Activated CD8-positive, alpha-beta memory T cell treated with anti-CD3 and anti-CD28 coated beads, Interleukin-2, amount 10 ng/mL, durations not matched to agents 7 days and 5 days (primary cell): Measurements from ENCODE around the gene RNF144B. TPM values are rescaled to one million over a fixed set of nuclear protein-coding genes. Genes with fewer than 3 reads are reported as not detected.
"Not testable (repeated sequence)": the region's sequence is repeated elsewhere in the genome, so short reads cannot be mapped to it uniquely, and the experiment has no call there.

ENCODE experiments used
- ATAC-seq: fragments of 150-1000 bp; cut with Tn5 transposase; one replicate; pipeline ENCODE4 v1.10.0; 2021; ENCODE audit warnings: moderate library complexity
- CTCF ChIA-PET: fragments of 350-600 bp; sonication (Branson Sonifier 250); formaldehyde crosslinking; loops from one replicate; lab custom pipeline; 2021; ENCODE audit warnings: antibody characterized with exemption; lab: Charles Lee
- DNase-seq: peaks from one replicate; pipeline ENCODE4 v3.0.0-alpha.2; 2020
- H3K27ac Mint-ChIP-seq: one replicate; pipeline ENCODE4 v1.8.0; 2021; ENCODE audit warnings: mild to moderate bottlenecking, mixed read lengths
- H3K27me3 Mint-ChIP-seq: one replicate; pipeline ENCODE4 v1.8.0; 2021; ENCODE audit warnings: mixed read lengths
- H3K36me3 Mint-ChIP-seq: one replicate; pipeline ENCODE4 v1.8.0; 2021; ENCODE audit warnings: mild to moderate bottlenecking, mixed read lengths
- H3K4me1 Mint-ChIP-seq: one replicate; pipeline ENCODE4 v1.8.0; 2021; ENCODE audit warnings: mixed read lengths
- H3K4me3 Mint-ChIP-seq: one replicate; pipeline ENCODE4 v1.8.0; 2021; ENCODE audit warnings: mild to moderate bottlenecking, moderate library complexity, mixed read lengths
- H3K9me3 Mint-ChIP-seq: one replicate; pipeline ENCODE4 v1.8.0; 2022; ENCODE audit warnings: low read depth, mixed read lengths
- total RNA-seq, 2 experiments: library from RNA; stranded (reverse); gene quantifications; one replicate each; pipeline ENCODE4 v1.2.3, GENCODE V29; 2021

The RNF144B gene
- total RNA-seq, 2 experiments from 2014 or later, result 0.23 to 1.6 TPM

DNA sequence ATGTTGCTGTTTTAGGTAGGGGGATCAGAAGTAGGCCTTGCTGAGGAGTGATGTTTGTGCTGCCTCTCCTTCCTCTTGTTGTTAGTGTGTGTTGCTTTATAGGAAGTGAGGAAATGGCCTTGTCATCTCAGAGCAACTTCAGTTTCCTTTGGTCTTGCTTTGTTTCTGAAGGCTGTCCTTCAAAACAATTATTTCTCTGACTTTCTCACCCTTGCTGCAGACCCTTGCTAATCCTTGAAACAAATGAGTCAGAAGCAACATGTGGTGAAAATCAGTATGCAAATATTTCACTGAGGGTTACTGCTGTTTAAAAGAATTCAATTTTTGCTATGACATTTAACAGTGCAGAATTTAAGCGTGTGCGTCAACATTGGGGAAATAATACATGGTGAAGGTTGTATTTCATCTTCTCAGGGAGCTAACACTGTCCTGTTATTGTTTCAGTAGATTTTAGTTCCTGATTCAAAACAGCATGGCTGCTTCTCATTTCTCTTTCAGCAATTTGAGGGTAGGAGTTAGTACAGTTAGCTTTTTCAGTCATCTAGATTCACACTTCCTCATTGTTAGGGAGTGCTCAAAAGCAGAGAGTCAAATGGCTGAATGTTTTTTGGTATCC is 13.8 kb downstream of the RNF144B start:
- no peaks in the 10 kb centered on the region for H3K9me3 Mint-ChIP-seq
- ATAC-seq (peak; percentile 20), DNase-seq (no peak)
- H3K36me3 Mint-ChIP-seq, result peaks cover 9% of the 10 kb centered on the region
- no peaks in the 10 kb centered on the region for H3K27me3 Mint-ChIP-seq
- peak overlapping the region; percentile 8 for H3K27ac Mint-ChIP-seq
- no peak overlapping the region for H3K4me3 Mint-ChIP-seq
- H3K4me1 Mint-ChIP-seq, result peaks cover 11% of the 10 kb centered on the region
- CTCF ChIA-PET, result no interaction called here

DNA sequence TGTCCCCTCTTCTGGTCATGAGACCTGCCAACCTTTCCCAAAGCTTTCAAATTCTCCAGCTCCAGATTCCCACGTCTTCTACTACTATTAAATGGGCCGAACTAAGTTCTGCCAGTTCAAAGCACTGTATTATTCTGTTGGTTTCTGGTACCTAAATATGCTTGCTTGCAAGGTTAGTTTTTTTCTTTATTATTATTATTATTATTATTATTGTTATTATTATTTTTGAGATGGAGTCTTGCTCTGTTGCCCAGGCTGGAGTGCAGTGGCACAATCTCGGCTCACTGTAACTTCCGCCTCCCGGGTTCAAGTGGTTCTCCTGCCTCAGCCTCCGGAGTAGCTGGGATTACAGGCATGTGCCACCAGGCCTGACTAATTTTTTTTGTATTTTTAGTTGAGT is 17.8 kb downstream of the RNF144B start:
- not testable (repeated sequence) for H3K36me3 Mint-ChIP-seq, H3K27me3 Mint-ChIP-seq, H3K4me3 Mint-ChIP-seq, H3K9me3 Mint-ChIP-seq, DNase-seq, ATAC-seq, H3K27ac Mint-ChIP-seq
- peaks cover 11% of the 10 kb centered on the region for H3K4me1 Mint-ChIP-seq
- CTCF ChIA-PET, result interaction anchor here (1.0 kb wide), 1 partner anchor 26 kb away, joined by 3 read pairs; no protein-coding TSS in a partner anchor

DNA sequence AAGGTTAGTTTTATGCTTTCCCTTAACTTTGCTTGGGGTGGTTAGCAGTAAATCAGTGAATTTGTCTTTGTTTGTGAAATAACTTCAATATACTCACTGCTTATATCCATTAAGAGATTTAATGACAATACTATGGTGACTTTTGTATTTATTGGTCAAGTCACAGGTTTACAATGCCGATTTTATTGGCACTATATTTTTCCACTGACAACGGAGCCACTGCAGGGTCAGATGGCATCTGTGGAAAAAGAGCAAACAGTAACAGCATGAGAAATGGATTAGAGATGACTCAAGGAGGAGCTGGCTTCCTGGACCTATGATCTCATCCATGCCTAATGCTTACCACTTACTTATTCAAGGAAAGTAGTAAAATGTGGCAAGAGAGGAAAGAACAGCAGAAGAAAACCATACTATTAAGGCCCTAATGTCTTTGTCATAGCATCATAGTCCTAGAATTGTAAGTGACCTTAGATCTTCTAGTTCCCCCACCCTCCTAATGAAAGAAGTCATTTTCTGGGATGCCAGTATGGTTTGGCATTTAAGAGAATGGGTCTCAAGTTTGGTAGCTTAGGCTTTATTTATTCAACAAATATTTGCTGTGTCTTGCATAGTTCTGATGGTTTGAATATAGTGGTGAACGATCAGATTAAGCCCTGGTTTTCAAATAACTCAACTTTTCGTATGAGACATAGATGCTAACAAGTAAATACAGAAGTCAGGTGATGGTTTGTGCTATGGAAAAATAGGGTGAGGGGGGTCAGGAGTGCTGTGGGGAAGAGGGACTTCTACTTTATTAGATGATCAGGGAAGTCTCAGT is 18.5 kb downstream of the RNF144B start:
- no peak for DNase-seq
- CTCF ChIA-PET, result interaction anchor here (1.0 kb wide), 1 partner anchor 27 kb away, joined by 3 read pairs; no protein-coding TSS in a partner anchor
- ATAC-seq, result no peak

DNA sequence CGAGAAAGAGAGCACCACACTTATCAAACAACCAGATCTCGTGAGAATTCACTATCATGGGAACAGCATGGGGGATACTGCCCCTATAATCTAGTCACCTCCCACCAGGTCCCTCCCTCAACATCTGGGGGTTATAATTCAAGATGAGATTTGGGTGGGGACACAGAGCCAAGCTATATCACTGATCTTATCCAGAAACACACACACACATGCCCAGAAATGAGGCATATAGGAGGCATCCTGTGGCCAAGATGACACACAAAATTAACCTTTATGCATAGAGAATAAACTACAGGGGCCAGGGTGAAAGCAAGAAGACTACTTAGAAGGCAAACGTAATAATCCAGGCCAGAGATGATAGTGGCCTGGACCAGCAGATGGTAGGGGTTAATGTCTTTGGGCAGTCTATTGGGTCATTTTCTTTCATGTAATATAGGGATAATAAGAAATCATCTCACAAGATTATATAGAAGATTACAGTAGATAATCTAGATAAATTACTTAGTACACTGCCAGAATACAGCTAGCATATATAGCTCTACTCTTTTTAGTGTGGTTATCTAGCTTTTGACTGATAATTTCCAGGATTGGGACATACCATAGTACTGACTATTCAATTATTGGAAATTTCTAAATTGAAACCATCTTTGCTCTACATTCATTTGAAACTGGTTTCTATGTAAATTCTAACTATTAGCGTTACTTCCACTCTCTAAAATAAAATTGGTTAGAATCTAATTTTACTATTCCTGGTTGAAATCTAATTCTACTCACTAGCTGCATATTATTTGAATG is 20.0 kb downstream of the RNF144B start:
- no peaks in the 10 kb centered on the region for H3K27me3 Mint-ChIP-seq
- H3K27ac Mint-ChIP-seq, result no peak overlapping the region
- H3K4me1 Mint-ChIP-seq, result no peaks in the 10 kb centered on the region
- H3K36me3 Mint-ChIP-seq, result no peaks in the 10 kb centered on the region
- H3K9me3 Mint-ChIP-seq, result no peaks in the 10 kb centered on the region
- no peak overlapping the region for H3K4me3 Mint-ChIP-seq
- ATAC-seq (no peak), DNase-seq (no peak)
- CTCF ChIA-PET, result no interaction called here

More for the DNA sequence above, 18.5 kb downstream of the RNF144B start:
- Mint-ChIP-seq H3K36me3 (peaks cover 6% of the 10 kb centered on the region), H3K4me1 (peaks cover 7% of the 10 kb centered on the region), H3K4me3 (no peak overlapping the region), H3K27me3 (no peaks in the 10 kb centered on the region), H3K9me3 (no peaks in the 10 kb centered on the region), H3K27ac (no peak overlapping the region)

DNA sequence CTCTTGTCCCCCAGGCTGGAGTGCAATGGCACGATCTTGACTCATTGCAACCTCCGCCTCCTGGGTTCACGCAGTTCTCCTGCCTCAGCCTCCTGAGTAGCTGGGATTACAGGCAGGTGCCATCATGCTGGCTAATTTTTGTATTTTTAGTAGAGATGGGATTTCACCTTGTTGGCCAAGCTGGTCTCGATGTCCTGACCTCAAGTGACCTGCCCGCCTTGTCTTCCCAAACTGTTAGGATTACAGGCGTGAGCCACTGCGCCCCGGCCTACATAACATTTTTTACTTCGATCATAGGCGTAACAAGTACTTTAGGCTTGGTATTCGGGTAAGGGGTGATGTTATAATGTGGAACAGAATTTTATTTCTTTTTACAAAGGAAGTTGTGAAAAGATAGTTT is 22.5 kb downstream of the RNF144B start:
- CTCF ChIA-PET, H3K9me3 Mint-ChIP-seq, H3K4me1 Mint-ChIP-seq, DNase-seq, H3K4me3 Mint-ChIP-seq, H3K27me3 Mint-ChIP-seq, ATAC-seq, H3K36me3 Mint-ChIP-seq, H3K27ac Mint-ChIP-seq: not testable (repeated sequence)

- no peaks in the 10 kb centered on the region for H3K9me3 Mint-ChIP-seq
- ATAC-seq (no peak), DNase-seq (no peak)
- H3K27me3 Mint-ChIP-seq, result no peaks in the 10 kb centered on the region
- H3K4me3 Mint-ChIP-seq, result no peak overlapping the region
- CTCF ChIA-PET, result no interaction called here
- no peak overlapping the region for H3K27ac Mint-ChIP-seq
- no peaks in the 10 kb centered on the region for H3K4me1 Mint-ChIP-seq
- H3K36me3 Mint-ChIP-seq, result no peaks in the 10 kb centered on the region
Observed at GRCh38 chr6:18410412-18410811, 23.3 kb downstream of the RNF144B start.

DNA sequence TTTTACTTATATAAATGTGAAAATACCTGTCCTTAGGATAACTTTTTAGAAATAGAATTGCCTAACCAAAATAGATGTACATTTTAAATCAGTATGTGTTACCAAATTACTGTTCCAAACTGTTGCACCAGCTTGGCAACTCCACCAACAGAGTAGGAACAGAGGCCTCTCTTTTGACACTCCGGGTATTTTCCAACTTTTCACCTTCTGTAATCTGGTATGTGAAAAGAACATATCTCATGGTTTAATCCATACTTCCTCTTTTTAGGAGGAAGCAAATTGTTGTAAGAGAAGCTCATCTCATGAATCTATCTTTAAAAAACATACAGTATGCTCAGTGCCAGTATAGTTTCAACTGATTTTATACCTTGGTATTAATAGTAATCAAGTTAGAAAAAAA is 24.9 kb downstream of the RNF144B start:
- no peaks in the 10 kb centered on the region for H3K4me1 Mint-ChIP-seq
- CTCF ChIA-PET, result no interaction called here
- H3K4me3 Mint-ChIP-seq, result no peak overlapping the region
- no peak overlapping the region for H3K27ac Mint-ChIP-seq
- no peaks in the 10 kb centered on the region for H3K36me3 Mint-ChIP-seq
- ATAC-seq (no peak), DNase-seq (no peak)
- no peaks in the 10 kb centered on the region for H3K27me3 Mint-ChIP-seq
- no peaks in the 10 kb centered on the region for H3K9me3 Mint-ChIP-seq

DNA sequence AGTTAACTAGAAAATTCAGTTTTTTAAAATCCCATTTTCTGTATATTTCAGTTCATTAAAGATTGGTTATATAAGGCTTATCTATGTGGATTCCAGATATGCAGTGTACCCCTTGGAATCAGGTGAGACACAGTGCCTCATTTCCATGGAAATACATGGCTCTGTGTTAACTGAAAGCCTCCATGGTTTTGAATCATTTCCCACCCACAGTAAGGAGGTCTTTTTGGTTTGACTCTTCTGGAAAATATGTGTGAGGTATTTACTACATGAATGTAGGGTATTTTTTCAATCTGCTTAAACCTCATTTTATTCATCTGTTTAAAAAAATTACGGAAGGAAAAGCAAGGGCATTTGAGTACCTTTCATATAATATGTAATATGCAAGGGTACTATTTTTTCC is 25.5 kb downstream of the RNF144B start:
- ATAC-seq (no peak), DNase-seq (no peak)
- H3K27me3 Mint-ChIP-seq, result no peaks in the 10 kb centered on the region
- no peak overlapping the region for H3K27ac Mint-ChIP-seq
- H3K9me3 Mint-ChIP-seq, result no peaks in the 10 kb centered on the region
- H3K4me3 Mint-ChIP-seq, result no peak overlapping the region
- CTCF ChIA-PET, result no interaction called here
- no peaks in the 10 kb centered on the region for H3K36me3 Mint-ChIP-seq
- no peaks in the 10 kb centered on the region for H3K4me1 Mint-ChIP-seq

DNA sequence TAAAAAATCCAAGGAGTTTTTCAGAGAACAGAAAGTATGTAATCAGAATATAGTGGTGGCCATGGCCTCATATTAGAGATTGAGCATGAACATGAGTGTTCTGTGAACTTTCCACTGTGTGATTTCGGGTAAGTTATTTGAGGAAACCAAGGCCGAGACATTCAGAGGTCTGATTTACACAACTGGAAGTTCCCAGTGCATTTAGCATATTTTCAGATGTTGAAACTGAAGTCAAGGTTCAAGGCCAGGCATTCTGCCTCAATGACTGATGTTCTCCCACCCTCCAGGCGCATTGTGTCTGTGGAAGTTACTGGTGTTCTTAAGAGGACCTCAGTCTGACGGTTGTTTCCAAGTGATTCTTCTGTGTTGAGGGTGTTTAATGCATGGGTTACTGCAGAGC is 26.2 kb downstream of the RNF144B start:
- no peaks in the 10 kb centered on the region for H3K4me1 Mint-ChIP-seq
- H3K27me3 Mint-ChIP-seq, result no peaks in the 10 kb centered on the region
- no peak overlapping the region for H3K27ac Mint-ChIP-seq
- CTCF ChIA-PET, result no interaction called here
- H3K9me3 Mint-ChIP-seq, result no peaks in the 10 kb centered on the region
- H3K4me3 Mint-ChIP-seq, result no peak overlapping the region
- no peak for DNase-seq
- no peak for ATAC-seq
- no peaks in the 10 kb centered on the region for H3K36me3 Mint-ChIP-seq

DNA sequence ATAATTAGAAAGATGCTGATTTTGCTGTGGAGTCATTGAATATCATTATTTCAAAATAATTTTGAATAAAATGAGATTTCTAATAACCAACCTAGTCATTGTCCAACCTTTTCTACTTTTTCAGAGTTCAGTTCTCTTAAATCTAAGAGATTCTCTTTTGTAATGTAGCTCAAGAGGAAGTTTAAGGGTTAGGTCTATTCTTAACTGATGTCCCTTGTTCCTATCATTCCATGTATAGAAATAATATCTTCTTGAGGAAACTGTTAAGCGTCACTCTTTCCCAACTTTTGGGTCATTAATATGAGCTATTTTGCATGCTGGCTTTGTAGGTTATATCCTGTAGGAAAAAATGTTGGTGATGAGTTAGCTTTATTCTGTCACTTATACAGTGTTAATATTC is 27.0 kb downstream of the RNF144B start:
- CTCF ChIA-PET, result no interaction called here
- no peak overlapping the region for H3K4me3 Mint-ChIP-seq
- no peak overlapping the region for H3K27ac Mint-ChIP-seq
- no peaks in the 10 kb centered on the region for H3K27me3 Mint-ChIP-seq
- DNase-seq (no peak), ATAC-seq (no peak)
- no peaks in the 10 kb centered on the region for H3K4me1 Mint-ChIP-seq
- H3K36me3 Mint-ChIP-seq, result no peaks in the 10 kb centered on the region
- no peaks in the 10 kb centered on the region for H3K9me3 Mint-ChIP-seq

DNA sequence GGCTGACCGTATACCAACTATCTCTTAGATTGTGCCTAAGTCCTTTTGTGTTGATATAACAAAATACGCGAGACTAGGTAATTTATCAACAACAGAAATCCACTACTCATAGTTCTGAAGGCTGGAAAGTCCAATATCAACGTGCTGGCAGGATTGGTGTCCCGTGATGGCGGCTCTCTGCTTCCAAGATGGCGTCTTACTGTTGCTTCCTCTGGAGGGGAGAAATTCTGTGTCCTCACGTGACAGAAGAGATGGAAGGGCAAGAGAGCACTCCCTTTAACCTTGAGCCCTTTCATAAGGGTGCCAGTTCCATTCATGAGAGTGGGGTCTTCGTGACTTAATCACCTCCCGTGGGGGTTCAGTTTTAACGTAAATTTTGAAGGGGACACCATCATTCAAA is 28.1 kb downstream of the RNF144B start:
- Mint-ChIP-seq H3K9me3 (no peaks in the 10 kb centered on the region), H3K27me3 (no peaks in the 10 kb centered on the region), H3K4me1 (no peaks in the 10 kb centered on the region), H3K4me3 (no peak overlapping the region), H3K27ac (no peak overlapping the region), H3K36me3 (no peaks in the 10 kb centered on the region)
- DNase-seq (no peak), ATAC-seq (no peak)
- CTCF ChIA-PET, result no interaction called here

DNA sequence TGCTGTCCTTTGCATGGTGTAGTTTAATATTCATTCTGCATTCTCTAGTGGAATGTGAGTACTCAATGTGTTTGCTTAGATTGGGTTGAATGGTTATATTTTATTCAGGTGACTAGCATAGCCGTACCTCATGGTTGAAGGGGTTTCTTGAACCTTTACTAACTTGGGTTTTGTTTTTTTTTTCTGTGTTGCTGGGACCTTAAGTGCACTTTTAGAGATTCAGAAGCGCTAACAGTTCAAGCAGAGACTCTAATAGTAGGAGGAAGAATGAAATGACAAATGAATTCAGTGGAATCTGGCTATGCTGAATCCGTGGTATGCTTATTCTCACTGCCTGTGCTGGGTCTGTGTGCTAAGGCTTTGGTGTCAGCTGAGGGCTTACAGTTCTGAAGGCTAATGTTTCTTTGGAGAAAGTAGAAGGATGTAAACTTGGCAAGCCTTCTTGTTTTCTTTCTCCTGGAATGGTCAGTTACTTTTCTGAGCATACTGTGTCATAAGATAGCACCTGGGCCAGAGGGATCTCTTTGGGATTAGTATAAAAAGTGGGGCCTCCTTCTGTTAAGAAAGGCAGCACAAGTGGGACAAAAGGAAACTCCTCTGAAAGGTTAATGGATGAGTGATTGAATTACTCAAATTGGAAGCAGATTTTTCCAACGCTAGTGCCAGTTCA is 28.7 kb downstream of the RNF144B start:
- CTCF ChIA-PET, result no interaction called here
- no peak overlapping the region for H3K4me3 Mint-ChIP-seq
- H3K4me1 Mint-ChIP-seq, result no peaks in the 10 kb centered on the region
- no peak for ATAC-seq
- H3K27ac Mint-ChIP-seq, result no peak overlapping the region
- DNase-seq, result no peak
- no peaks in the 10 kb centered on the region for H3K9me3 Mint-ChIP-seq
- H3K27me3 Mint-ChIP-seq, result no peaks in the 10 kb centered on the region
- H3K36me3 Mint-ChIP-seq, result no peaks in the 10 kb centered on the region

DNA sequence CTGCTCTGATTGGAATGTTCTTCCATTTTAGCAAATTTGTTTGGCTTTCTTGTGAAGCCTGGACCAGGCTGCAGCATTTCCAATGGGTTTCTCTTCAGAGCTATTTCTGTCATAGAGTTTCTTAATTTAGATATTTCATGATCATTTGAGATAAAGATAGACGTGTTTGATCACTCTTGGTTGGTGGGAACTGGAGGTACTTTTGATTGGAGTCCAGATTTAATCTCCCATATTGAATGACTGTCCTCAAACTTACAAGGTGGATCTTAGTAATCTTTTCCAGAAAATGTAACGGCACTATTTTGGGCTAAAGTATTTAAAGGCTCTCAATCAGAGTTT is 29.2 kb downstream of the RNF144B start:
- CTCF ChIA-PET, result no interaction called here
- Mint-ChIP-seq H3K27ac (no peak overlapping the region), H3K9me3 (no peaks in the 10 kb centered on the region), H3K27me3 (no peaks in the 10 kb centered on the region), H3K36me3 (no peaks in the 10 kb centered on the region), H3K4me3 (no peak overlapping the region), H3K4me1 (no peaks in the 10 kb centered on the region)
- DNase-seq (no peak), ATAC-seq (no peak)
